Measurements from ENCODE around the gene TLCD2. TPM values are rescaled to one million over a fixed set of nuclear protein-coding genes. Genes with fewer than 3 reads are reported as not detected.
A peak's percentile ranks its signal among the peaks of the same experiment; 100 is the strongest.
"Not testable (repeated sequence)": the region's sequence is repeated elsewhere in the genome, so short reads cannot be mapped to it uniquely, and the experiment has no call there.

The TLCD2 gene
- total RNA-seq, 1 donor from 2014 or later: 9.2 TPM

GRCh38 chr17:1718362-1719165 is 8.4 kb upstream of the TLCD2 start:
- DNase-seq (ENCODE audit: low spot score): peak; percentile 54

DNA sequence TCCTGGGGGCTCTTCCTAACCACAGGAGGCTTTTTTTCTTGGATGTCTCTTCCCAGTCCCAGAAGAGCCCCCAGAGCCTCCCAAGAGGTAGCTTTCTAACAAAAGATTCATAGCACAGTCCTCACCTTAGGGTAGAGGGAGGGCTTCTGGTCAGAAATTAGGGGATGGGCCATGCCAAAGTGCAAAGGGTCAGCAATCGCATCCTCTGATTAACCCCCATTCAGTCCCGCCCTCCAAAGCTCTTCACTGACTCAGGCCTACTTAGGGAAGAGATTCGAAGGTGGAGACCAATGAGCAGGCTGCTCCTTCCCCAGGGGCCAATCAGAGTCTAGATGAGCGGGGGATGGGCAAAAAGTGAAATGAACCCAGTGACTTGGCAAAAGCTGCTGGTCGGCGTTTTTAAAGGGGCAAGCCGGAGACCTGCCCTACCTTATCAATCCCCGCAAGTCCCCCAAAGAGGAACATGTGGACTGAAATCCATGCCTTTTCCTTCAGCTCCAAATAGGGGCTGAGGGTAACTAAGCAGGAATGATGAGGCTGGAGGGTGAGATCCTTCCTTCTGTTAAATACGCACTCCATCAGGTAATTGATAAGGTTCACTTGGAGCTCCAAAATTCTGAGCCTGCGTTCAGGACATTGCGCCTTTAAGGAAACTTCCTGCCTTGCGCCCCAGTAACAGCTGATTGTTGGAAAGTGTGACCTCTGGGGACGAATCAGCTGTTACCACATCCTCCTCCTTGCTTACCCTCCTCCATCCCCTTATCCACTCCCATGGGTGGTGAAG is 6.9 kb upstream of the TLCD2 start:
- peak; percentile 97 for DNase-seq (ENCODE audit: low spot score)

GRCh38 chr17:1716076-1716911 is 6.1 kb upstream of the TLCD2 start:
- peak; percentile 100 for DNase-seq (ENCODE audit: low spot score)

GRCh38 chr17:1715803-1716075 is 5.6 kb upstream of the TLCD2 start:
- no peak for DNase-seq (ENCODE audit: low spot score)

DNA sequence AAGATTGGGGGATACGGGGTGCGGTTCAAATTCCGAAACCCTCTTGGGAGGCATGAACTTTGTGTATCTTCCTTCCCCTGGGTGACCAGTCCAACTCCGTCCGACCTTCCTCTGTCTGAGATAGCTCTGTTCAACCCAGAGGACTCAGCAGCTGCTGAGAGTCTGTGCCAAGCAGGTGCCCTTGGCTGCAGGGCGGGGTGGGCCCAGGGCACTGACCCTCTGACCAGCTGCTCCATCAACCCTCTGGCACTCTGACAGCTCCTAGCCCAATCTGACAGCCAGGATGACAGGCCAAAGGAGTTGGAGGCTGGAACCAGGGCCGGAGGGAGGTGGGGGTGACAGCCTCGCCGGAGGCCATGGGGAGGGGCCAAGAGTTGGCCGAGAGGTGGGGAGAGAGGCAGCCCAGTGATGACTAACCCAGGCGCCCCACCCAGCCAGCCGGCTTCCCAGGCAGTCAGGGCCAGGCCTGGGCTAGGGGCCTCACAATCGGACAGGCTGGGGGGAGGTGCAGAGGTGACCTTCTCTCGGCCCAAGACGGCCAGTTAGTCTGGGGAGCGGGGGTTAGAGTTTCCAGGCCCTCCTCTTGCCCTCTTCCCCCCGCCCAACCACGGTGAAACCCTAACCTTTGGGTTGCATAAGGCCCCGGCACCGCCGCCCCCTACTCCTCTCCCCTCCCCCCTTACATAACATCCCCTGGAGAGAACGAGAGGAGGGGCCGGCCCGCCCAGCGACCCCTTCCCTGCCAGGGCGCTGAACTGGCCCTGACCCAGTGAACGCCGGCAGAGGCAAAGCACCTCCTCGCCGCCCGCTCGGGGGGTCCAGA is 5.0 kb upstream of the TLCD2 start:
- DNase-seq (ENCODE audit: low spot score): peak; percentile 93

DNA sequence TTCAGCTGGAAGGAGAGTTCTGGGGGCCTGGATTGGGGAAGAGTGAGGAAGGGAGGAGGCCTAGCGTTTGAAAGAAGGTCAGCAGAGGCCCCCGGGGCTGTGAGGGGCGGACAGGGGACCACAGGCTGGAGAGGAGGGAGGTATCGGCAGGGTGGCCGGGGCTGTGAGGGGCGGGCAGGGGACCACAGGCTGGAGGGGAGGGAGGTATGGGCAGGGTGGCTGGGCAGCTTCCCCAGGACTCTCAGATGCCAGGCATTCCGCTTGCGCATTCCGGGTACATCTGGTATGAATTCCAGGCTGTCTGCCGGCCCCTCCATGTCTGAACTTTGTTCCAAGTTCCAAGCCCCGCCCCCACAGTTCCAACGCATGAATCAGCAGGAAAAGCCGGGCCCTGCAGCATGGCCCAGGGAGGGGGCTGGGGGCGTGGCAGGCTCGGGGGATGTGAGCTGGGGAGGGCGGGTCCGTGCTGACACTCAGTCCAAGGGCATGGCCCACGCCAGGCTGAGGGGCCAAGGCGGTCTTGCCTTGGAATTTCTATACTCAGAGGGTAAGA is 4.3 kb upstream of the TLCD2 start:
- DNase-seq (ENCODE audit: low spot score): peak; percentile 99

DNA sequence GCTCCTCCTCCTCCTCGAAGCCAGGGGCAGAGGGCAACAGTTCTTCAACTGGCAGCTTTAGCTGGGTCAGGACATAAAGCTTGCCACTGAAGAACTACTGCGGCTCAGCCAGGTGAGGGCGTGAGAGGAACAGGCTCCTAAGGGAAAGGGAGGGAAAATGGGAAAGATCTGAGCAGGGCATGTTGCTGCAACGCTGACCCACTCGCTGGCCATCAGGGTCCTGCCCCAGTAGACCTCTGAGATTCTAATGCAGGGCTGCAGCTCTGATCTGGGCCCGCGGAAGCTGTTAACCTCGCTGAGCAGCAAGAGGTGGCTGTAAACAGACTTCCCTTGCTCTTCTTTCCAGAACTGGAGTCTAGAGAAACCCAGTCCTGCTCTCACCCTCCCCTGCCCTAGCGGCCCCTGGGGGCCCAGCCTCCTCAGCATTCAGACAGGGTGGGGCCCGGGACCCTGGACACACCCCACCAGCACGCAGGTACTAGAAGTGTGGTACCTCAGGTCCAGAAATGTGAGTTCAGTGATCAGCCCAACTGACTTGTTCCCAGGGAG is 3.8 kb upstream of the TLCD2 start:
- no peak for DNase-seq (ENCODE audit: low spot score)

DNA sequence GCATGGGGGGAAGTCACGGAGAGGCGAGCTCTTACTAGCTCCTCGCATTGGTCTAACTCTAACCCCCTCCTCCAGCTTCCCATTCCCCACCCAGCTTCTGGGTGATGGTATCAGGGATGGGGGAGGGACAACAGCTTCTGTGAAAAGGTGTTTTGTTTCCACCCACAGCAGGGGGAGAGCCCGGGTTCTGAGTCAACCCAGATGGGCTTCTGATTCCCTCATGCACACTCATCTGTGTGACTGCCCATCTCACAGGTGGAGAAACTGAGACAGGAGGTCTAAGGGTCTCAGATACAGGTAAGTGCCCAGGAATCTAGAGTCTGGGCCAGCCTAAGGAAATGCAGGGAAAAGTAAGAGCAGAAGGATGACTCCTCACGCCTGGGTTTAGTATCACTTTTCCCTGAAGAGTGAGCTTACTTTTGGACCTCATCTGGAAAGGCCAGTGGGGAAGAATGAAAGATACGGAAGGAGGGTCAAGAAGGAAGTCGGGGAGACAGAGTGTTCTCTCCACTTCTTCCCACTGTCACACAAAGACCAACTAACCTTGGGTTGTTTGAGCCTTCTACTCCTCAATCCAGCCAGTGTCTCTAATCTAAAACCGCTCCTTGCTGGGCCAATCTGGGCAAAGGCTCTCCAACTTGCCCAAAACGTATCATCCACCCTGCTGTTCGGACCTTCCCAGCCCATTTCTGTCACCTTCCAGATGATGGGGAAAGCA is 3.1 kb upstream of the TLCD2 start:
- no peak for DNase-seq (ENCODE audit: low spot score)

DNA sequence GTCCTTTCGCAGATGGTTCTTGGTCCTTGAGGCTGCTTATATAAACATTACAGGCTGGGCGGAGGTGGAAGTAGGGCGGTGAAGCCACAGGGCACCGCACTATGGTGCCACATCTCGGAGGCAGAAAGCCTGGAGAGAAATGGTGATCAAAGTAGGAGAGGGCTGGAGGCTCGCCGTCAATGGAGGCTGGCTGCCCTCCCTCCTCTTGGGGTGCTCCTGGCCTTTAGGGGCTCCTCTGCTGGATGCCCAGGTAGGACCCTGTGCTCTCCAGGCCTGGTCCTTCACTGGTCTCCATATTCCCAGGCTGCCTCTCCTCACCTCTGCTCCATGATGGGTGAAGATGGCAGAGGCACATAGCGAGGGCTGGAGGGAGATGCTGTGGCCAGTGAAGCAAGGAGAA is 2.1 kb upstream of the TLCD2 start:
- DNase-seq (ENCODE audit: low spot score): no peak

DNA sequence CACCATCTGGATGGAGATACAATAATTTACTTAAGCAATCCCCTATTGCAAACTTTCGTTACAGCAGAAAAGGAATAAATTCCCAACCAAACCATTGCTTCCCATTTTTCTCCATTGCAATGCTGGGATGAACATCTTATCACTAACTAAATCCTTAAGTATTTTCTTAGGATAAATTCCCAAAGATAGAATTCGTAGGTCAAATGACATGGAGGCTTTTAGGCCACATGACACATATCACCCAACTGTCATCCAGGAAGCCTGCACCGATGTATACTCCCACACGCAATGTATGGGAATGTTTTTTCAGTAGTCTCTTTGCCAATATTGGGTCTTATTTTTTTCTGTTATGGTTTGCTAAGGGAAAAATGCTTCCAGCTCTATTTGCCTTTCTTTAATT is 1.6 kb upstream of the TLCD2 start:
- no peak for DNase-seq (ENCODE audit: low spot score)

- peak; percentile 52 for DNase-seq (ENCODE audit: low spot score)
These were observed 803 bp upstream of the TLCD2 start for GRCh38 chr17:1710807-1711553.

DNA sequence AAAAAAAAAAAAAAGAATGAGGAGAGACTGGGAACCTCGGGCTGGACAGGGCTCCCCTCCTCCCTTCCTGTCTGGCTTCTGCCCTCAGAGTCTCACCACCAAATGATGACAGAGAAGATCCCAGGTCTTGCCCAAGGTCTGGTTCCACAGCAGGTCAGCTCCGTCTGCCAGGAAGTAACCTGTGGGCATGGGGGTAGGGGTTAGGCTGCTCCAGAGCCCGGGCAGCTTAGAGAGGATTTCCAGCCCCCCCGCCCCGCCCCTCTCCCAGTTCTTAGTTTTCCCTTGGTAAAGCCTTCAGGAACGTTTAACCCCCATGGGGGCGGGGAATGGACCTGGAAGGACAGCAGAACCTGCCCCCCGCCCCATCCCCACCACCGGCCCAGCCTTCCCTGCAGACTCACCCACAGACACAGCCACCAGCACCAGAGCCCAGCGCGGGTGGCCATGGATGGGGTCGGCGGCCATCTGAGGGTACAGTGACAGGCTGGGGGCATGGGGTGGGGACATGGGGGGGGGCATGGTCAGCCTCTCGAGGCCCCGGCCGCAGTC is 700 bp downstream of the TLCD2 start:
- DNase-seq (ENCODE audit: low spot score): no peak

- DNase-seq (ENCODE audit: low spot score): not testable (repeated sequence)
These were observed 1.3 kb downstream of the TLCD2 start for GRCh38 chr17:1708791-1709346.

GRCh38 chr17:1707107-1707506 is 3.1 kb downstream of the TLCD2 start:
- no peak for DNase-seq (ENCODE audit: low spot score)

DNA sequence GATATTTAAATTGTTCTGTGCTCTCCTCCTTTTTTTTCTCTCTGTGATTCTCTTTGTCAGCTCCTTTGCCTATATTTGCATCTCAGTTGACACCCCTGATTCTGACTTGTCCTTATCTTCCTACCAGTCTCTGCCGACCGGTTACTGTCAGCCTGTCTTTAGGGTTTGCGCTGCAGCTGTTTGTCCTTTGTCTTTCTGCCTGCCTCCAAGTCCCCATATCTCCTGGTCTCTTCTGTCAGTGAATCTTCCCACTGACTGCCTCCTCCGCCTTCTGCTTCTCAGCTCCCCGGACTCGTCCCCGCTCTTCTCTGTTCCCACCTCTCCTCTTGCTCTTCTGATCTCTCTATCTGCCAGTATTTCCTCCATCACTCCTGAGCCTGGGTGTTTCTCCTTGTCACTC is 5.2 kb downstream of the TLCD2 start:
- no peak for DNase-seq (ENCODE audit: low spot score)

DNA sequence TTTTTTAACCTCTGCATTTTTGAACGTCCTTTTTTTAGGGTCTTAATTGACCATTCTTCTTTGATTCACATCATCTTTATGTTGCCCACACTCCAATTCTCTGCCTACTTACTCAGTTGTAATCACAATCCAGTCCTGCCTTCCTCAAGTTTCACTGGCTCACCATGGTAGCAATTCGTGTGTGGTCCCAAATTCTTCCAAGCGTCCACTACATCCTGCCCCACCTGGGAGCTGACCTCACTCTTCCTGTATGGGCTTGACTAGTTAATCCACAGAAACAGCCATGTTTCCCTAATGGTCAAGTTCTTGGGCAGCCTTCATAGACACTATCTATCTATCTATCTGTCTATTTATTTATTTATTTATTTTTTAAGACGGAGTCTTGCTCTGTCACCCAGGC is 7.1 kb downstream of the TLCD2 start:
- no peak for DNase-seq (ENCODE audit: low spot score)

- DNase-seq (ENCODE audit: low spot score): not testable (repeated sequence)
These were observed 10.3 kb downstream of the TLCD2 start for GRCh38 chr17:1699891-1700290.

GRCh38 chr17:1697681-1698080 is 12.5 kb downstream of the TLCD2 start:
- DNase-seq (ENCODE audit: low spot score): no peak

GRCh38 chr17:1695365-1695764 is 14.8 kb downstream of the TLCD2 start:
- no peak for DNase-seq (ENCODE audit: low spot score)
